Measurements from ENCODE around the gene PGPEP1. TPM values are rescaled to one million over a fixed set of nuclear protein-coding genes. Genes with fewer than 3 reads are reported as not detected.

The PGPEP1 gene
- polyA plus RNA-seq, 1 donor from 2014 or later = 5.9 TPM

DNA sequence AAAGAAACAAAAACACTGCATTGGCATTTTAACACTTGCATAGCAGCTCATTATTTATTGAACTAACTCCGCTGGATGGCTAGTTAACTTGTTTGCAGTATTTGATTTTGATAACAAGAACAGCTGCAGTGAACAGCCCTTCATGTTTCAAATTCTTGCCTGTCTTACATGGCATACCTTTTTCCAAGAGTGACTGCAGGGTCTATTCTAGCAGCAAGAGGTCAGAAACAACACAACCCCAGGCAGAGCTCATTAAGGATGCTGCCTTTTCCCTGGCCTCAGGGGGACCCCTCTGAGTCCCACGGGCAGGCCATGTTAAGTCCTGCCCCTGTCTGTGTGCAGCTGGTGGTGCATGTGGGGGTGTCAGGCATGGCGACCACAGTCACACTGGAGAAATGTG lies 16.6 kb downstream of the PGPEP1 start:
- H3K9ac ChIP-seq (ENCODE audit: low read length) = no peak overlapping the region
- TF ChIP-seq EZH2 (IDR thresholded peaks at IDR 0.05; ENCODE audit: borderline replicate concordance, insufficient read depth, low read length, poor library complexity, severe bottlenecking) (no peak), RAD21 (conservative IDR thresholded peaks at IDR 0.05) (no peak), TAF1 (IDR thresholded peaks at IDR 0.05; ENCODE audit: low read depth) (no peak), SMC3 (conservative IDR thresholded peaks at IDR 0.05; ENCODE audit: poor library complexity) (no peak), MXI1 (conservative IDR thresholded peaks at IDR 0.05; ENCODE audit: poor library complexity, severe bottlenecking) (no peak), EP300 (conservative IDR thresholded peaks at IDR 0.05; ENCODE audit: poor library complexity, severe bottlenecking) (no peak), POLR2AphosphoS5 (IDR thresholded peaks at IDR 0.05) (no peak)
- TF ChIP-seq, protein P1, sequence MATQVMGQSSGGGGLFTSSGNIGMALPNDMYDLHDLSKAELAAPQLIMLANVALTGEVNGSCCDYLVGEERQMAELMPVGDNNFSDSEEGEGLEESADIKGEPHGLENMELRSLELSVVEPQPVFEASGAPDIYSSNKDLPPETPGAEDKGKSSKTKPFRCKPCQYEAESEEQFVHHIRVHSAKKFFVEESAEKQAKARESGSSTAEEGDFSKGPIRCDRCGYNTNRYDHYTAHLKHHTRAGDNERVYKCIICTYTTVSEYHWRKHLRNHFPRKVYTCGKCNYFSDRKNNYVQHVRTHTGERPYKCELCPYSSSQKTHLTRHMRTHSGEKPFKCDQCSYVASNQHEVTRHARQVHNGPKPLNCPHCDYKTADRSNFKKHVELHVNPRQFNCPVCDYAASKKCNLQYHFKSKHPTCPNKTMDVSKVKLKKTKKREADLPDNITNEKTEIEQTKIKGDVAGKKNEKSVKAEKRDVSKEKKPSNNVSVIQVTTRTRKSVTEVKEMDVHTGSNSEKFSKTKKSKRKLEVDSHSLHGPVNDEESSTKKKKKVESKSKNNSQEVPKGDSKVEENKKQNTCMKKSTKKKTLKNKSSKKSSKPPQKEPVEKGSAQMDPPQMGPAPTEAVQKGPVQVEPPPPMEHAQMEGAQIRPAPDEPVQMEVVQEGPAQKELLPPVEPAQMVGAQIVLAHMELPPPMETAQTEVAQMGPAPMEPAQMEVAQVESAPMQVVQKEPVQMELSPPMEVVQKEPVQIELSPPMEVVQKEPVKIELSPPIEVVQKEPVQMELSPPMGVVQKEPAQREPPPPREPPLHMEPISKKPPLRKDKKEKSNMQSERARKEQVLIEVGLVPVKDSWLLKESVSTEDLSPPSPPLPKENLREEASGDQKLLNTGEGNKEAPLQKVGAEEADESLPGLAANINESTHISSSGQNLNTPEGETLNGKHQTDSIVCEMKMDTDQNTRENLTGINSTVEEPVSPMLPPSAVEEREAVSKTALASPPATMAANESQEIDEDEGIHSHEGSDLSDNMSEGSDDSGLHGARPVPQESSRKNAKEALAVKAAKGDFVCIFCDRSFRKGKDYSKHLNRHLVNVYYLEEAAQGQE (IDR thresholded peaks at IDR 0.05; ENCODE audit: borderline replicate concordance) = no peak
- TF ChIP-seq, protein P2, sequence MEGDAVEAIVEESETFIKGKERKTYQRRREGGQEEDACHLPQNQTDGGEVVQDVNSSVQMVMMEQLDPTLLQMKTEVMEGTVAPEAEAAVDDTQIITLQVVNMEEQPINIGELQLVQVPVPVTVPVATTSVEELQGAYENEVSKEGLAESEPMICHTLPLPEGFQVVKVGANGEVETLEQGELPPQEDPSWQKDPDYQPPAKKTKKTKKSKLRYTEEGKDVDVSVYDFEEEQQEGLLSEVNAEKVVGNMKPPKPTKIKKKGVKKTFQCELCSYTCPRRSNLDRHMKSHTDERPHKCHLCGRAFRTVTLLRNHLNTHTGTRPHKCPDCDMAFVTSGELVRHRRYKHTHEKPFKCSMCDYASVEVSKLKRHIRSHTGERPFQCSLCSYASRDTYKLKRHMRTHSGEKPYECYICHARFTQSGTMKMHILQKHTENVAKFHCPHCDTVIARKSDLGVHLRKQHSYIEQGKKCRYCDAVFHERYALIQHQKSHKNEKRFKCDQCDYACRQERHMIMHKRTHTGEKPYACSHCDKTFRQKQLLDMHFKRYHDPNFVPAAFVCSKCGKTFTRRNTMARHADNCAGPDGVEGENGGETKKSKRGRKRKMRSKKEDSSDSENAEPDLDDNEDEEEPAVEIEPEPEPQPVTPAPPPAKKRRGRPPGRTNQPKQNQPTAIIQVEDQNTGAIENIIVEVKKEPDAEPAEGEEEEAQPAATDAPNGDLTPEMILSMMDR (IDR thresholded peaks at IDR 0.05; ENCODE audit: poor library complexity, severe bottlenecking) = no peak
- H3K36me3 ChIP-seq (ENCODE audit: insufficient read depth, low read length) = no peaks in the 10 kb centered on the region

DNA sequence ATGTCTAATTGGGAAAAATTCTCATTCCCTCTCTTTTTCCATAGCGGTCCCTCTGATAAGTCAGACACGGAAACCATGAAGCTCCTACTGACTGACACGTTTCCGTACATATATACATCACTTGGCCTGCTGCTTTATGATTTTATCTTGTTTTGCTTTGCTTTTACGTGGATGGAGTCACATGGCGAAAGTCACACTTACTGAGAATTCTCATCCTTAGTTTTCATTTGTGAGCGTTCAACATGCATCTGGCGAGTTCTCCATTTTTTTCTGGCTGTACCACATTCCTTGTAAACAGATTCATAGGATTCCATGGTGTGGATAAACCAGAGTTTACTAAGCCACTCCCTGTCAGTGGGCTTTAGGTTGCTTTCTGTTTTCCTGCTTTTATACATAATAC lies 21.2 kb downstream of the PGPEP1 start:
- no peak overlapping the region for H3K27ac ChIP-seq (ENCODE audit: low read length)
- no peaks in the 10 kb centered on the region for H3K9me3 ChIP-seq (ENCODE audit: low read length)
- no peaks in the 10 kb centered on the region for H3K36me3 ChIP-seq (ENCODE audit: insufficient read depth, low read length)
- no peaks in the 10 kb centered on the region for H3K79me2 ChIP-seq (replicated peaks; ENCODE audit: insufficient read depth, low read length)
- no peak for TF ChIP-seq RAD21 (conservative IDR thresholded peaks at IDR 0.05)
- TF ChIP-seq TAF1 (IDR thresholded peaks at IDR 0.05; ENCODE audit: low read depth) = no peak
- TF ChIP-seq MXI1 (conservative IDR thresholded peaks at IDR 0.05; ENCODE audit: poor library complexity, severe bottlenecking) = no peak
- no peak for TF ChIP-seq POLR2AphosphoS5 (IDR thresholded peaks at IDR 0.05)
- no peak for TF ChIP-seq EZH2 (IDR thresholded peaks at IDR 0.05; ENCODE audit: borderline replicate concordance, insufficient read depth, low read length, poor library complexity, severe bottlenecking)
- no peak overlapping the region for H3K4me3 ChIP-seq (ENCODE audit: low read length)
- no peaks in the 10 kb centered on the region for H4K20me1 ChIP-seq (ENCODE audit: insufficient read depth)
- H2AFZ ChIP-seq (ENCODE audit: low read depth, low read length) = no peak overlapping the region
- H3K4me2 ChIP-seq (ENCODE audit: low read length) = no peak overlapping the region
- no peaks in the 10 kb centered on the region for H3F3A ChIP-seq (ENCODE audit: insufficient read depth, low read length, poor library complexity, severe bottlenecking)
- H3K9me2 ChIP-seq (ENCODE audit: insufficient read depth, low read length) = no peaks in the 10 kb centered on the region
- no peak overlapping the region for H3K9ac ChIP-seq (ENCODE audit: low read length)
- no peaks in the 10 kb centered on the region for H3K27me3 ChIP-seq (ENCODE audit: insufficient read depth, low read depth, low read length)

More for the DNA sequence above, 16.6 kb downstream of the PGPEP1 start:
- H3K9me2 ChIP-seq (ENCODE audit: insufficient read depth, low read length) = no peaks in the 10 kb centered on the region
- no peaks in the 10 kb centered on the region for H3K9me3 ChIP-seq (ENCODE audit: low read length)
- H3K4me3 ChIP-seq (ENCODE audit: low read length) = no peak overlapping the region
- no peak overlapping the region for H2AFZ ChIP-seq (ENCODE audit: low read depth, low read length)
- H3K79me2 ChIP-seq (replicated peaks; ENCODE audit: insufficient read depth, low read length) = no peaks in the 10 kb centered on the region
- H3K27ac ChIP-seq (ENCODE audit: low read length) = no peak overlapping the region
- H3F3A ChIP-seq (ENCODE audit: insufficient read depth, low read length, poor library complexity, severe bottlenecking) = no peaks in the 10 kb centered on the region
- no peak overlapping the region for H3K4me2 ChIP-seq (ENCODE audit: low read length)
- H3K27me3 ChIP-seq (ENCODE audit: insufficient read depth, low read depth, low read length) = no peaks in the 10 kb centered on the region
- H4K20me1 ChIP-seq (ENCODE audit: insufficient read depth) = no peaks in the 10 kb centered on the region

Data from neural cell (in vitro differentiated cells).